ENCODE measurements around the gene ABCC10.
"Not testable (repeated sequence)": the region's sequence is repeated elsewhere in the genome, so short reads cannot be mapped to it uniquely, and the experiment has no call there.

ABCC10 gene

GRCh38 chr6:43464337-43464736 lies 37.0 kb downstream of the ABCC10 start:
- DNase-seq (ENCODE audit: insufficient read length, low spot score) (no peak), FAIRE-seq (no peak)
- no peak for TF ChIP-seq CTCF (IDR thresholded peaks at IDR 0.05; ENCODE audit: insufficient read depth, missing control alignments)

- no peak for FAIRE-seq
- TF ChIP-seq CTCF (IDR thresholded peaks at IDR 0.05; ENCODE audit: insufficient read depth, missing control alignments): no peak
- DNase-seq (ENCODE audit: insufficient read length, low spot score): no peak
Observed at GRCh38 chr6:43465948-43466347, 38.6 kb downstream of the ABCC10 start.

GRCh38 chr6:43467265-43467664 lies 39.9 kb downstream of the ABCC10 start:
- FAIRE-seq; DNase-seq (ENCODE audit: insufficient read length, low spot score): not testable (repeated sequence)

- FAIRE-seq: no peak
- DNase-seq (ENCODE audit: insufficient read length, low spot score): no peak
- TF ChIP-seq CTCF (IDR thresholded peaks at IDR 0.05; ENCODE audit: insufficient read depth, missing control alignments): no peak
Observed at GRCh38 chr6:43467752-43468151, 40.4 kb downstream of the ABCC10 start.

- no peak for DNase-seq (ENCODE audit: insufficient read length, low spot score)
- no peak for FAIRE-seq
Observed at GRCh38 chr6:43468240-43468639, 40.9 kb downstream of the ABCC10 start.

GRCh38 chr6:43468748-43469681 lies 41.7 kb downstream of the ABCC10 start:
- FAIRE-seq (no peak), DNase-seq (ENCODE audit: insufficient read length, low spot score) (no peak)

More at GRCh38 chr6:43468240-43468639, 40.9 kb downstream of the ABCC10 start:
- TF ChIP-seq CTCF (IDR thresholded peaks at IDR 0.05; ENCODE audit: insufficient read depth, missing control alignments): no peak

GRCh38 chr6:43469947-43470346 lies 42.6 kb downstream of the ABCC10 start:
- FAIRE-seq: no peak
- TF ChIP-seq CTCF (IDR thresholded peaks at IDR 0.05; ENCODE audit: insufficient read depth, missing control alignments): no peak

More at GRCh38 chr6:43468748-43469681, 41.7 kb downstream of the ABCC10 start:
- no peak for TF ChIP-seq CTCF (IDR thresholded peaks at IDR 0.05; ENCODE audit: insufficient read depth, missing control alignments)

More at GRCh38 chr6:43469947-43470346, 42.6 kb downstream of the ABCC10 start:
- no peak for DNase-seq (ENCODE audit: insufficient read length, low spot score)

All from D721Med (cell line).